22Rv1 (cell line): ENCODE results near the gene NLGN4Y.

Experiments used
- ZFX ChIP-seq: fragments of 450-650 bp; IDR thresholded peaks from 2 replicates; pipeline ENCODE4 v1.6.1; 2017; ENCODE audit warnings: antibody characterized with exemption, borderline replicate concordance
- TF ChIP-seq, protein P1 (sequence below): fragments of 450-650 bp; IDR thresholded peaks from 2 replicates; pipeline ENCODE4 v1.5.1; 2017; ENCODE audit warnings: mild to moderate bottlenecking

DNA sequence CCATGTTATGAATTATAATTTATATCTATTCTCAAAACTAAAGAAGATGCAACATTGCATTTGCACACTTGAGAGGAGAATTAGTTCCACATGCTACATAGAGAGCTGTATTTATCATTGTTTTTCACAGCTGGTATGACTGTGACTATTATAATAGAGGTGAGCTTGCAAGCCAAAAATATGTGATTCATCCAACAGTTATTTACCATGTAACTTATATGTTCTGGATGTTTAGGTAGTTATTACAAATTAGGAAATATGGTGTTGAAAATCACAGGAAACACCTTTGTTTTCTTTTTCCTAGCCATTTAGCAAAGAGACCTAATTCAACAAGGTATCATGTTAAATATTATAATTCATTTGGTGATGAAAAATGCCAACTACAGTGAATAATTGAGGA is 183.8 kb downstream of the NLGN4Y start:
- TF ChIP-seq, protein P1, sequence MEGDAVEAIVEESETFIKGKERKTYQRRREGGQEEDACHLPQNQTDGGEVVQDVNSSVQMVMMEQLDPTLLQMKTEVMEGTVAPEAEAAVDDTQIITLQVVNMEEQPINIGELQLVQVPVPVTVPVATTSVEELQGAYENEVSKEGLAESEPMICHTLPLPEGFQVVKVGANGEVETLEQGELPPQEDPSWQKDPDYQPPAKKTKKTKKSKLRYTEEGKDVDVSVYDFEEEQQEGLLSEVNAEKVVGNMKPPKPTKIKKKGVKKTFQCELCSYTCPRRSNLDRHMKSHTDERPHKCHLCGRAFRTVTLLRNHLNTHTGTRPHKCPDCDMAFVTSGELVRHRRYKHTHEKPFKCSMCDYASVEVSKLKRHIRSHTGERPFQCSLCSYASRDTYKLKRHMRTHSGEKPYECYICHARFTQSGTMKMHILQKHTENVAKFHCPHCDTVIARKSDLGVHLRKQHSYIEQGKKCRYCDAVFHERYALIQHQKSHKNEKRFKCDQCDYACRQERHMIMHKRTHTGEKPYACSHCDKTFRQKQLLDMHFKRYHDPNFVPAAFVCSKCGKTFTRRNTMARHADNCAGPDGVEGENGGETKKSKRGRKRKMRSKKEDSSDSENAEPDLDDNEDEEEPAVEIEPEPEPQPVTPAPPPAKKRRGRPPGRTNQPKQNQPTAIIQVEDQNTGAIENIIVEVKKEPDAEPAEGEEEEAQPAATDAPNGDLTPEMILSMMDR: no peak
- TF ChIP-seq ZFX: no peak
